SH-SY5Y (cell line): ENCODE results near the gene IFI16.

Experiments used
- GATA2 ChIP-seq: IDR thresholded peaks from 2 replicates; pipeline ENCODE4 v1.6.1; 2011; ENCODE audit warnings: mild to moderate bottlenecking, low read depth, low read length
- GATA3 ChIP-seq: IDR thresholded peaks from 2 replicates; pipeline ENCODE4 v1.6.1; 2011; ENCODE audit warnings: low read depth, mild to moderate bottlenecking, low read length, moderate library complexity

- TF ChIP-seq GATA2 (no peak), GATA3 (no peak)
Measured at GRCh38 chr1:159090286-159091179, 80.8 kb downstream of the IFI16 start.
